Adipose tissue (tissue), 3 donors: Measurements from ENCODE around the gene NEURL1. TPM values are rescaled to one million over a fixed set of nuclear protein-coding genes. Genes with fewer than 3 reads are reported as not detected.
"Not testable (repeated sequence)": the region's sequence is repeated elsewhere in the genome, so short reads cannot be mapped to it uniquely, and the experiment has no call there.

Experiments used
- H3K27ac ChIP-seq: one replicate; pipeline ENCODE4 v1.5.1; 2013; ENCODE audit warnings: low read depth, low read length
- WGBS, 3 donors: extraction: QIAGEN DNeasy Blood & Tissue Kit; methylation state at CpG; one replicate each; pipeline ENCODE4 v1.1.7; 2013; 5-methylcytosine and 5-hydroxymethylcytosine counted together
- polyA plus RNA-seq, 3 donors: library from polyadenylated mRNA; stranded (reverse); fragments of 200-250 nt; gene quantifications; one replicate each; pipeline ENCODE4 v1.2.3, GENCODE V29; 2013
- donor health status: healthy with polysubstance abuse.
- donor health status: Bipolar disorder and iron deficiency.
- donor health status: healthy.

The NEURL1 gene
- polyA plus RNA-seq, 3 donors, result 0.51 to 9.8 TPM; not detected in 1

GRCh38 chr10:103605359-103606096 is 112.0 kb downstream of the NEURL1 start:
- no peak overlapping the region for H3K27ac ChIP-seq
- 63 to 76% (median 70%) methylated on average over 12 of the region's 12 CpGs for WGBS, 3 donors

GRCh38 chr10:103606097-103606438 is 112.6 kb downstream of the NEURL1 start:
- 45 to 78% (median 75%) methylated on average over 1 of the region's 1 CpG for WGBS, 3 donors

GRCh38 chr10:103607051-103607450 is 113.5 kb downstream of the NEURL1 start:
- WGBS, 3 donors, result 95 to 97% (median 95%) methylated on average over 18 to 29 of the region's 32 CpGs

More at GRCh38 chr10:103606097-103606438, 112.6 kb downstream of the NEURL1 start:
- H3K27ac ChIP-seq, result not testable (repeated sequence)

GRCh38 chr10:103608056-103608455 is 114.6 kb downstream of the NEURL1 start:
- H3K27ac ChIP-seq, result not testable (repeated sequence)
- 92 to 99% (median 94%) methylated on average over 8 to 11 of the region's 11 CpGs for WGBS, 3 donors

More at GRCh38 chr10:103607051-103607450, 113.5 kb downstream of the NEURL1 start:
- H3K27ac ChIP-seq, result not testable (repeated sequence)

GRCh38 chr10:103609231-103610082 is 116.0 kb downstream of the NEURL1 start:
- 88 to 97% (median 96%) methylated on average over 8 of the region's 8 CpGs for WGBS, 3 donors
- no peak overlapping the region for H3K27ac ChIP-seq

GRCh38 chr10:103610083-103610472 is 116.6 kb downstream of the NEURL1 start:
- WGBS, 3 donors, result 61 to 100% (median 65%) methylated on average over 2 of the region's 2 CpGs
- H3K27ac ChIP-seq, result no peak overlapping the region

GRCh38 chr10:103610921-103611511 is 117.5 kb downstream of the NEURL1 start:
- H3K27ac ChIP-seq, result no peak overlapping the region
- WGBS, 3 donors, result 77 to 82% (median 78%) methylated on average over 9 of the region's 9 CpGs

- 81 to 89% (median 85%) methylated on average over 17 of the region's 17 CpGs for WGBS, 3 donors
Measured at GRCh38 chr10:103612462-103613365, 119.2 kb downstream of the NEURL1 start.

GRCh38 chr10:103613616-103614015 is 120.1 kb downstream of the NEURL1 start:
- WGBS, 3 donors, result 93 to 99% (median 93%) methylated on average over 2 of the region's 2 CpGs
- H3K27ac ChIP-seq, result no peak overlapping the region

More at GRCh38 chr10:103612462-103613365, 119.2 kb downstream of the NEURL1 start:
- H3K27ac ChIP-seq, result no peak overlapping the region

- no peak overlapping the region for H3K27ac ChIP-seq
- WGBS, 3 donors, result 61 to 80% (median 72%) methylated on average over 14 of the region's 14 CpGs
Measured at GRCh38 chr10:103614306-103615158, 121.0 kb downstream of the NEURL1 start.

- 46 to 88% (median 60%) methylated on average over 20 of the region's 20 CpGs for WGBS, 3 donors
- H3K27ac ChIP-seq, result no peak overlapping the region
Measured at GRCh38 chr10:103616705-103617601, 123.4 kb downstream of the NEURL1 start.

- WGBS, 3 donors, result 88 to 94% (median 88%) methylated on average over 13 of the region's 13 CpGs
- no peak overlapping the region for H3K27ac ChIP-seq
Measured at GRCh38 chr10:103617602-103618385, 124.3 kb downstream of the NEURL1 start.

GRCh38 chr10:103618575-103619423 is 125.3 kb downstream of the NEURL1 start:
- 55 to 64% (median 56%) methylated on average over 19 of the region's 19 CpGs for WGBS, 3 donors
- no peak overlapping the region for H3K27ac ChIP-seq

- 70 to 87% (median 74%) methylated on average over 22 of the region's 22 CpGs for WGBS, 3 donors
Measured at GRCh38 chr10:103619424-103620351, 126.2 kb downstream of the NEURL1 start.

More at GRCh38 chr10:103619424-103620351, 126.2 kb downstream of the NEURL1 start:
- no peak overlapping the region for H3K27ac ChIP-seq
